Epithelial cell of proximal tubule (primary cell): ENCODE results near the gene FABP6. TPM values are rescaled to one million over a fixed set of nuclear protein-coding genes. Genes with fewer than 3 reads are reported as not detected.

Experiments
- total RNA-seq: library from RNA; depleted of rRNA; stranded (reverse); fragments of >200 nt; gene quantifications from 2 replicates; pipeline ENCODE4 v1.2.3, GENCODE V29; 2015

FABP6 gene
- total RNA-seq, 1 donor from 2014 or later = not detected

Other genes with a start within 250 kb of the FABP6 start
- 50.3 and 65.1 TPM in 2 replicates for gene TTC1, start 220.4 kb upstream of the FABP6 start, total RNA-seq
- 13.3 and 19.6 TPM in 2 replicates for gene PWWP2A, start 110.1 kb upstream of the FABP6 start, total RNA-seq
- 13.0 and 17.5 TPM in 2 replicates for gene CCNJL, start 83.1 kb downstream of the FABP6 start, total RNA-seq
- gene C1QTNF2, start 141.1 kb downstream of the FABP6 start, total RNA-seq = 0.17 and 0.22 TPM in 2 replicates
- gene FAM200C, start 170.5 kb downstream of the FABP6 start, total RNA-seq = 1.3 and 2.5 TPM in 2 replicates
- 40.1 and 59.0 TPM in 2 replicates for gene SLU7, start 189.6 kb downstream of the FABP6 start, total RNA-seq
- 530 and 963 TPM in 2 replicates for gene PTTG1, start 192.3 kb downstream of the FABP6 start, total RNA-seq